GM23338 (cell line): Measurements from ENCODE around the gene LAGE3. TPM values are rescaled to one million over a fixed set of nuclear protein-coding genes. Genes with fewer than 3 reads are reported as not detected.

Experiments
- ATAC-seq: fragments of 200-7000 bp; cut with Tn5 transposase; 3 replicates; pipeline ENCODE4 v1.9.1; 2020
- DNase-seq: peaks from one replicate; pipeline ENCODE4 v3.0.0-alpha.2; 2015; ENCODE audit warnings: low spot score
- H2AFZ ChIP-seq: fragments of 200-600 bp; sonication (generic); 2 replicates; pipeline ENCODE4 v1.8.0; 2016; ENCODE audit warnings: antibody characterized with exemption, mild to moderate bottlenecking, moderate library complexity
- H3F3A ChIP-seq: fragments of 200-600 bp; sonication (generic); replicated peaks from 2 replicates; pipeline ENCODE4 v1.8.0; 2017; ENCODE audit warnings: antibody characterized with exemption, mixed run types, low read depth
- H3K27ac ChIP-seq: fragments of 200-600 bp; sonication (generic); 2 replicates; pipeline ENCODE4 v1.6.1; 2016; ENCODE audit warnings: low read depth
- H3K27me3 ChIP-seq: fragments of 200-600 bp; sonication (generic); 2 replicates; pipeline ENCODE4 v1.8.0; 2016; ENCODE audit warnings: mild to moderate bottlenecking, mixed run types, moderate library complexity; ENCODE audit not compliant: insufficient read depth
- H3K36me3 ChIP-seq: fragments of 200-600 bp; sonication (generic); 2 replicates; pipeline ENCODE4 v1.8.0; 2016; ENCODE audit warnings: mild to moderate bottlenecking; ENCODE audit not compliant: insufficient read depth
- H3K4me1 ChIP-seq: fragments of 200-600 bp; sonication (generic); 2 replicates; pipeline ENCODE4 v1.8.0; 2016; ENCODE audit warnings: mild to moderate bottlenecking, moderate library complexity; ENCODE audit not compliant: insufficient read depth
- H3K4me2 ChIP-seq: fragments of 200-600 bp; sonication (generic); 2 replicates; pipeline ENCODE4 v1.7.1; 2017; ENCODE audit warnings: mixed run types
- H3K4me3 ChIP-seq: fragments of 200-600 bp; sonication (generic); 2 replicates; pipeline ENCODE4 v1.6.1; 2016; ENCODE audit warnings: mixed run types
- H3K79me2 ChIP-seq: fragments of 200-600 bp; sonication (generic); replicated peaks from 2 replicates; pipeline ENCODE4 v1.8.0; 2017; ENCODE audit warnings: mild to moderate bottlenecking; ENCODE audit not compliant: insufficient read depth
- H3K9me2 ChIP-seq: fragments of 200-600 bp; sonication (generic); 2 replicates; pipeline ENCODE4 v1.8.0; 2017; ENCODE audit not compliant: insufficient read depth
- H4K20me1 ChIP-seq: fragments of 200-600 bp; sonication (generic); replicated peaks from 2 replicates; pipeline ENCODE4 v1.8.0; 2017; ENCODE audit warnings: mild to moderate bottlenecking; ENCODE audit not compliant: insufficient read depth
- H3K27ac Mint-ChIP-seq: 2 replicates; pipeline ENCODE4 v1.8.0; 2020; ENCODE audit warnings: inconsistent platforms, mild to moderate bottlenecking, moderate library complexity, mixed read lengths
- H3K27me3 Mint-ChIP-seq: 3 replicates; pipeline ENCODE4 v1.8.0; 2022; ENCODE audit warnings: low read depth, mild to moderate bottlenecking, moderate library complexity, mixed read lengths, inconsistent platforms; ENCODE audit not compliant: insufficient read depth, poor library complexity
- H3K36me3 Mint-ChIP-seq: 3 replicates; pipeline ENCODE4 v1.8.0; 2021; ENCODE audit warnings: low read depth, mild to moderate bottlenecking, inconsistent platforms, moderate library complexity, mixed read lengths
- H3K4me1 Mint-ChIP-seq: 3 replicates; pipeline ENCODE4 v1.8.0; 2020; ENCODE audit warnings: mild to moderate bottlenecking, inconsistent platforms, mixed read lengths
- H3K4me3 Mint-ChIP-seq: 3 replicates; pipeline ENCODE4 v1.8.0; 2021; ENCODE audit warnings: moderate library complexity, mild to moderate bottlenecking, inconsistent platforms, mixed read lengths
- H3K9me3 Mint-ChIP-seq: 3 replicates; pipeline ENCODE4 v1.8.0; 2020; ENCODE audit warnings: moderate library complexity, mild to moderate bottlenecking, inconsistent platforms, mixed read lengths
- CREB1 ChIP-seq: fragments of 250-450 bp; sonication (Bioruptor Pico); IDR thresholded peaks from 2 replicates; pipeline ENCODE4 v1.5.0; 2020; ENCODE audit warnings: low read depth, mild to moderate bottlenecking, moderate library complexity
- ETS1 ChIP-seq: IDR thresholded peaks from 2 replicates; pipeline ENCODE4 v1.6.1; 2016; ENCODE audit warnings: antibody characterized with exemption
- NANOG ChIP-seq: IDR thresholded peaks from 2 replicates; pipeline ENCODE4 v1.6.1; 2016; ENCODE audit warnings: antibody characterized with exemption, borderline replicate concordance
- ZNF331 ChIP-seq: fragments of 250-450 bp; sonication (Bioruptor Pico); IDR thresholded peaks from 2 replicates; pipeline ENCODE4 v1.5.0; 2020; ENCODE audit warnings: low read depth, mild to moderate bottlenecking, moderate library complexity
- ZNF462 ChIP-seq: fragments of 250-450 bp; sonication (Bioruptor Pico); IDR thresholded peaks from 2 replicates; pipeline ENCODE4 v1.5.0; 2020; ENCODE audit warnings: mild to moderate bottlenecking, moderate library complexity
- polyA plus RNA-seq: library from polyadenylated mRNA; unstranded; fragments of >200 nt; fragmentation: Nextera tagmentation; extraction: Ambion mirVana; gene quantifications from 2 replicates; pipeline ENCODE4 v1.2.1, GENCODE V29; 2016
- total RNA-seq: library from RNA; depleted of rRNA; stranded (reverse); fragments of >200 nt; shearing (Covaris generic); gene quantifications from 2 replicates; pipeline ENCODE4 v1.2.3, GENCODE V29; 2014

LAGE3 gene
- total and polyA plus RNA-seq, 2 experiments from 2014 or later: 71.0 to 84.5 TPM

DNA sequence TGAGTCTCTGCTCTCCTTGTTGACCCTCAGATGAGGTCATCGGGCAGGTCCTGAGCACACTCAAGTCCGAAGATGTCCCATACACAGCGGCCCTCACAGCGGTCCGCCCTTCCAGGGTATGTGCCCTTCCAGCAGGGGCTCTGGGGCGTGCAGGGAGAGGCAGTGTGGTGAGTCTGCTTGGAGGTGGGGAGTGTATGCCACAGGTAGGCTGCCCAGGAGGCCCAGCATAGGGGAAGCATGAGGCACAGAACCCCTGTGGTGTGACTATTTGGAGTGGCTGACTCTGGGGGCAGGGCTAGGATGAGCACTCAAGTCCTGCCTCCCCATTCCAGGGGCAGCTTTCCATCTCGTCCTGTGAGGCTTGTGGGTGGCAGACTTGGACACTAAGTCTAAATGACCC, 45.5 kb downstream of the LAGE3 start (continued):
- TF ChIP-seq ZNF462 (CRISPR knock-in tag): no peak
- TF ChIP-seq ETS1: no peak
- TF ChIP-seq CREB1 (CRISPR knock-in tag): no peak

- no peak for ATAC-seq
- peaks cover 23% of the 10 kb centered on the region for H3K4me1 Mint-ChIP-seq
- DNase-seq: no peak
- no peaks in the 10 kb centered on the region for H3K27me3 ChIP-seq
- no peaks in the 10 kb centered on the region for H3K36me3 ChIP-seq
- no peak overlapping the region for H3K27ac ChIP-seq
- H3K4me3 ChIP-seq: no peak overlapping the region
- H3K4me1 ChIP-seq: no peaks in the 10 kb centered on the region; the same call in 1 of the 2 replicates
- H3K79me2 ChIP-seq: peaks cover 11% of the 10 kb centered on the region
- no peak overlapping the region for H3K4me3 Mint-ChIP-seq
- H3K36me3 Mint-ChIP-seq: peaks cover 24% of the 10 kb centered on the region
- no peaks in the 10 kb centered on the region for H3K9me2 ChIP-seq
- no peak overlapping the region for H2AFZ ChIP-seq
- no peaks in the 10 kb centered on the region for H4K20me1 ChIP-seq
- TF ChIP-seq NANOG: no peak
- no peak for TF ChIP-seq ZNF331 (CRISPR knock-in tag)
- peaks cover 4% of the 10 kb centered on the region for H3K27me3 Mint-ChIP-seq
- no peak overlapping the region for H3K4me2 ChIP-seq
- H3K9me3 Mint-ChIP-seq: no peaks in the 10 kb centered on the region
- no peak overlapping the region for H3K27ac Mint-ChIP-seq
- no peaks in the 10 kb centered on the region for H3F3A ChIP-seq
Measured at GRCh38 chrX:154432210-154432609, 46.9 kb downstream of the LAGE3 start.
